HG02623 (cell line): ENCODE results near the gene SLPI.

Source experiments
- ATAC-seq: cut with Tn5 transposase; IDR thresholded peaks from one replicate; pipeline ENCODE4 v1.9.1; 2021; ENCODE audit warnings: moderate library complexity; ENCODE audit not compliant: unreplicated experiment

Gene SLPI, protein sequence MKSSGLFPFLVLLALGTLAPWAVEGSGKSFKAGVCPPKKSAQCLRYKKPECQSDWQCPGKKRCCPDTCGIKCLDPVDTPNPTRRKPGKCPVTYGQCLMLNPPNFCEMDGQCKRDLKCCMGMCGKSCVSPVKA

GRCh38 chr20:45254383-45255262 is at the start of gene SLPI:
Gene SLPI (minus strand): TSS chr20:45254564. CDS start chr20:45254543, 21 bp downstream.
- ATAC-seq, result no peak

DNA sequence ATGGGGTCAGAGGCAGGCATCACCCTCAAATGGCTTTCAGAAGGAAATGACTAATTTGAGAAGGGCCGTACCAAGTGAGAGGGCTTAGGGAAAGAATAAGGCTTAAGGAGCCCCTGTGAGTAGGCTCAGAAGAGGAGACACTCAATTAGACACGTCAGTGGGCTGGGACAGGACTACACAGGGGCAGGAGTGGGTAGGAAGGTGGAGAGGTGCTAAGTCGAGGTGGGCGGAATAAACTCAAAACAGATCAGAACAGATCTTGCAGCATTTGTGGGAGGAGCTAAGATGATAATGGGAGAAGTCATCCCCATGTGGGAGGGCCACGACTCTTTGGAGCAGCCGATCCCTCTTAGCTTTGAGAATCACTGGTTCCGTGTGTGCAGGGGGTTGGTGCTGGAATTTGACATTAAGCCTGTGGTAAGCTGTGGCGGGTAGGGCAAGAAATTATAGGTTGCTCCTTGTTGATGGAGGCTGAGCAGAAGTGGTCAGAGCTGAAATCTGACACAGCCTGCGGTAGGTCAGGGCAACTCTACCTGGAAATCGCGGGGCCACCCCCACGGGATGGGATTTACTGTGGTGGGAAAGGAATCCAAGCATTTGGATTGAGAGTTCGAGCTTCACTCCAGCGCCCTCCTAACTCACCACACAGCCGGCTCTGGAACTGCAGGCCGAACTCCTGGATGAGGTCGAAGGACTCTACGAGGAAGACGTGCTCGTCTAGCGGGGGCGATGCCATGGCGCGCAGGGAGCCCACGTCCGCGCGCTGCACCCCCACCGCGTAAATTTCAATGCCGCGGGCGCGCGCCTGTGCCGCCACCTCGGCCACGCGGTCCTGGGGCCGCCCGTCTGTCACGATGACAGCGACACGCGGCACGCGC is 49.5 kb upstream of the SLPI start:
- no peak for ATAC-seq

GRCh38 chr20:45301824-45302271 is 47.5 kb upstream of the SLPI start:
- ATAC-seq, result no peak

GRCh38 chr20:45300961-45301360 is 46.6 kb upstream of the SLPI start:
- no peak for ATAC-seq

DNA sequence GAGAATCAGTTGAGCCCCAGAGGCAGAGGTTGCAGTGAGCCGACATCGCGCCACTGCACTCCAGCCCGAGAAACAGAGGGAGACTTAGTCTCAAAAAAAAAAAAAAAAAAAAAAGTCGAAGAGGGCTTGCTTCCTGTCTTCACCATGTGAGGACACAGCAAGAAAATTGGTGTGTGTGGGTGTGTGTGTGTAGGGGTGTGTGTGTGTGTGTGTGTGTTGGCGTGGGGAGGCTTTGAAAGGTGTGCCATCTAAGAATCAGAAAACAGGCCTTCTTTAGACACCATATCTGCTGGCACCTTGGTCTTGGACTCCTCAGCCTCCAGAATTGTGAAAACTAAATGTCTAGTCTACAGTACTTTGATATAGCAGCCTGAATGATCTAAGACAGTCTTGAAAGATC is 45.4 kb upstream of the SLPI start:
- ATAC-seq, result no peak

DNA sequence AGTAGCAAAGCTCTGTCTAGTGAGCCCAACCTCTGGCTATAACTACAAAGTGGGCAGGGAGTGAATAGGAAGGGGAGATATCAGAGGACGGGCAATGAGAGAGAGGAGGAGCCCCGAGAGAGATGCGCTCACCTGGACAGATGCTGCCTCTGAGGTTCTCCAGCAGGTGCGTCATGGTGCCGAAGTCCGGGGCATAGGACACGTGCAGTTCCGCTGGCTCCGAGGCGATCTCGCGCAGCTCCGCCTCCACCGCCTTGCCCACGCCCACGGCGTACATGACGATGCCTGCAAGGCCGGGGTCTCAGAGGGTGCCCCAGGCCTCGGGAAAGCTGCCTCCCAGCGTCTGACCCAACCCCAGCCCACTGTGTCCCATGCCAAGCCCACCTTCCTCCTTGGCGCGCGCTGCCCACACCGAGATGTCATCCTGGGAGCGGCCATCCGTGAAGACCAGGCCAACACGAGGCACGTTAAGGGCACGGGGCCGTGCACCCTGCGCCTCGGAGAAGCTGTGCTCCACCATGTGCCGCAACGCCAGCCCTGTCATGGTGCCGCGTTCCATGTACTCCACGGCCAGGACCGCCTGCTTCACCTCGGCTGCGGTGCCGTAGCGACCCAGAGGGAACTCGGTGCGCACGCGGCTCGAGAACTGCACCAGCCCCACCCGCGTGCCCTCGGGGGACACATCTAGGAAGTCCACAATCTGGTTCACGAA is 43.6 kb upstream of the SLPI start:
- no peak for ATAC-seq

DNA sequence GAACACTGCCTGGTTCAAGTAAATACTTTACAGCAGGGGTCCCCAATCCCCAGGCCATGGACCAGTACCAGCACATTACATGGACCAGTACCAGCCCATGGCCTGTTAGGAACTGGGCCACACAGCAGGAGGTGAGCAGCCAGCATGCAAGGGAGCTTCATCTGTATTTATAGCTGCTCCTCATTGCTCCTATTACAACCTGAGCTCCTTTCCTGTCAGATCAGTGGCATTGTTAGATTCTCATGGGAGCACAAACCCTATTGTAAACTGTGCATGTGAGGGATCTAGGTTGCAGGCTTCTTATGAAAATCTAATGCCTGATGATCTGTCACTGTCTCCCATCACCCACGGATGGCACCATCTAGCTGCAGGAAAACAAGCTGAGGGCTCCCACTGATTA is 40.3 kb upstream of the SLPI start:
- ATAC-seq, result no peak

DNA sequence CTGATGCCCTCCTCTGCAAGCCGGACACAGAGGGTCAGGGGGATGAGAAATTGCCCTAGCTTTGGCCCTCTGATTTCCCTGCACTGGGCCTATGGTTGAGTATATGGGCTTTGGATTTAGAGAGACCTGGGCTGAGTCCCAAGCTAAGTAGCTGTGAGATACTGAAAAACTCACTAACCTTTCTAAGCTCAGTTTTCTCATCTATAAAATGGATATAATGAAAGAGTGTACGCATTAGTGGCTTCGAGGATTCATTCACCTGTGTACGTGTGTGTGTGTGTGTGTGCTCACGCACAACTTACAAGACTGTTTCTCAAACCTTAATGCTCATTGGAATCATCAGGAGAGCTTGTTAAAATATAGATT is 39.6 kb upstream of the SLPI start:
- ATAC-seq, result no peak

DNA sequence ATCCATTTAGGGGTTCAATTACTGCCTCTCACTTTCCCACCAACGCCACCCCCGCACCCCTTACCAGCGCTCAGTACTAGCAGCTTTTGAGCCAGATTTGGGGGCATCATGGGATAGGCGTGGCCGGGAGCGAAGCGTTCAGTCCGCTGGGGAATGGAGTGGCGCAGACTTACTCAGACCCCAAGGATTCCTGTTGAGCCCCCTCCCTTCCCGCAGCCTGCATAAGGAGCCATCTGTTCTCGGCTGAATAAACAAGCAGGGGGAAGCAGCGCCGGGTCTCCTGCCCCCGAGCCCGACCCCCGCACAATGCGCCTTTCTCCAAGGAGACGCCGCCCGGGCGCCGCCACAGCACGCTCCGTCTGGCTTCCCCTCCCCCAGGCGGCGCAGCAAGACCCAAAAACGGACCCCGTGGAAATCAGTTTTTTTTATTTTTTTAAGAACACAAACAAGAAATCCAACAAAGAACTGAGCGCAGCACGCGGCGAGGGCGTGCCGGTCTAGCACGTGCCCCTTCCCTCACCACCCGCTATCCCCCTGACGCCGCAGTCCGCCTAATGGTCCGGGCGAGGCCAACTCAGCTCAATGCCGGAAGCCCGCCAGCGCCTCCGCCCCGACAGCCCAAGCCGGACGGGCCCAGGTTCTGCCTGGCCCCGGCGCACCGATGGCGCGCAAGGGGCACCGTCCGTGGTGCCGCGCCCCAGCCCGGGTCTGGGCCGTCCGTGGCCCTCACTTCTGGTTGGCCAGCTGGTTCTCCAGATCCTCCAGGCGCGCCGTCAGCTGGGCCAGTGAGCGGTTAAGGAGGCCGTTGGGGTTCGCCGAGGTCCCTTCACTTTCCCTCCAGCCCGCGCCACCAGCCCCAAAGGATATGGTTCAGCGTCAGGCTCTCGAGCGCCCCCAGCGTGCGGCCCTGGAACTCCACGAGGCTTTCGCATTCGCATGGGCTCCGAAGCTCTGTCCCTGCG is 39.0 kb upstream of the SLPI start:
- ATAC-seq, result no peak

DNA sequence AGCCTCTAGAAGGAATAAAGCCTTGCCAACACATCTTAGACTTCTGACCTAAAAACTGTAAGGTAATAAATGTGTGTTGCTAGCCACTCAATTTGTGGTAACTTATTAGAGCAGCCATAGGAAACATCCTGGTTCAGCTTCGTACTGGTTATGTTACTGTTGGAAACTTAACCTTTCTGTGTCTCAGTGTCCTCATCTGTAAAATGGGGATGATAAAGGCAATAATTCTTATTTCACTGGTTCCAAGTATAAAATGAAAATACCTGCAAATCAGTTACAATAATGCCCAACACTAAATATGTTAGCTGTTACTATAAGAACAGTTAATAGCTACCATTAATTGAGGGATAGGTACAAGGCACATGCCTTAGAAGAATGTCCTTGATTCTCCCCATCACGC is 38.0 kb upstream of the SLPI start:
- no peak for ATAC-seq

DNA sequence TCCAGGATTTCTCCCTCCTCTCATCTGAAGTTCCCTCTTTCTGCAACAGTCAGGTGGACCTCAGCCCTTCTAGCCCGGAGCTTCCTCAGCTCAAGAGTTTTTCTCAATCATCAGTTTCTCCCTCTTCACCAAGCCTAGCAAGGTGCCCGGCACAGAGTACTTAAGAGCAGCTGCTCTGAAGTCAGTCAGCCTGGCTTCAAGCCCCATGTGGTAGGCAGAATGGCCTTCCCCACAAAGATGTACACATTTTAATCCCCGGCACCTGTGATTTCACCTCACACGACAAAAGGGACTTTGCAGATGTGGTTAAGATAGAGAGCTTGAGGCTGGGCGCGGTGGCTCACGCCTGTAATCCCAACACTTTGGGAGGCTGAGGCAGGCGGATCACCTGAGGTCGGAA is 37.2 kb upstream of the SLPI start:
- no peak for ATAC-seq

DNA sequence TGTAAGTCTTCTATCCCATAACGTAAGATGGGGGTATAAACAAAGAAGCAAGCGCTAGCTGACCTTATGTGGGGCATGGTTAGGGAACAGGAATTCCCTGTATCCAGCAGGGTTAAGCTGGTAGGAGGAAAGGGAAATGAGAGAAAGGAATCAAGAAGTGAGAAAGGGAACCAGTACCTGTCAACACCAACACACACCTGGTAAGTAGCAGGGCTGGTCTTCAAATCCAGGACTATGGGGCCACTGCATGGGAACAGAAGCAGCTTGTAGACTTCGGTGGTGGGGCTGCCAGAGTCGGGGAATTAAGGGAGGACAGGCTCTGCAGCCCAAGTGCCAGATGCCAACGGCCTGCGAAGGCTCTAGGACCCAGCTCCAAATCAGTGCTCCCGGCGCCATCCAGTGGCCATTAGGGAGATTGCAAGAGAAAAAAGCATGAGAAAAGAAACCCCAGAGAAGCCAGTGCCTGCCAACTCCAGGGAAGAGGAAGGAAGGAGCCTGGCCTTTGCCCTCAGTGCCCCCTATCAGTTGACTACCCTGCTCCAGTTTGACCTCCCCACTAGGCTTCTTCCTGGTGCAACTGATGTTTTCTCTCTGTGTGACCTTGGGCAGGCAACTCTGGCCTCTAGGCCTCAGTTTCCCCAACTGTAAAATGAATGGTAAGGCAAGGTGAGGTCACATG is 36.5 kb upstream of the SLPI start:
- no peak for ATAC-seq

DNA sequence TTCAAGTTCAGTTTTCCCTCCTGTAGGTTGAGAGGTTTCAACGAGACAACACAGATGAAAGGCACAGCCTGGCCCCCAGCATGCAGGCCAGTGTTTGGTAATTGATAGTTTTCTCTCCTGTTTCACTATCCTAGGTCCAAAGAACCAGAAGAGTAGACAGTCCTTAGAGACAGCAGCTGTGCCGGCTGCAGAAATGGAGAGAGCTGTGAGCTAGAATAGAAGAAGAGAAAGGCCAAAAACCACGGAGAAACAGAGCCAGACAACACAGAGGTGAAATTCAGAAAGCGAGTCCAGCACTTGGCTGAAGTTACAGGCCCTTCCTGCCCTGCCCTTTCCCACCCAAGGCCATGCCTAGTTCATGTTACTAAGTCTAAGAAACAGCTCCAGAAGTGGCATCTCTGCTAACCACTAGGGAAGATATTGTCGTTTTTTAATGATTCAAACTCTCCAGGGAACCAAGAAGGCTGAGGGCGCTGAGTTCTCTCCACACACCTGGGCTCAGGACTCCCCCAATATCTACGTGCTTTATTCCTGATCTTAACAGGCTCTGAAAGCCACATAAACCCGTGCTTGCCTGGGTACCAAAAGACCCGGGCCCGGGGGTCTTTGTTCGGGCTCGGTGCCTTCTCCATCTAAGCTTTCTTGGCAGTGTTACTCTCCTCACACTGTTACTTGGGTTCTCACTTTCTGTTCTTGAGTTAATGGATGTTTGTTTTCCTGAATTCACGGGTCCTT is 35.7 kb upstream of the SLPI start:
- ATAC-seq, result no peak

DNA sequence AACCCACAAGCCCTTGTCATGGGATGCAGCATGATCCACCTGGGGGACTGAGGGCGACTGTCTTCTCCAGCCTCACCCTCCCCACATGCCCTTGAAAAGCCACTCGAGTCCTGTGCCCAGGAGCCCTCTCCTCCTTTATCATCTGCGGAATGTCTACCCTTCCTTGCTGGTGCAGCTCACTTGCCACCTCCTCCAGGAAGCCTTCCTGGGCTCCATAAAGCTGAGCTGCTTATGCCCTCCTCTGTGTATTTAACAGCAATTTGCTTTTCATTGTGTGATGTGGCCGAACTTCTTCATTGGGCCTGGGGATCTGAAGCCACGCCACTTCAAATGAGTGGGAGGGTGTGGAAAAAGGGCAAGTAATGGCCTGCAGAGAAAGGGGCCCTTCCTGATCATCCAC is 34.5 kb upstream of the SLPI start:
- no peak for ATAC-seq

GRCh38 chr20:45288376-45288775 is 34.0 kb upstream of the SLPI start:
- no peak for ATAC-seq

DNA sequence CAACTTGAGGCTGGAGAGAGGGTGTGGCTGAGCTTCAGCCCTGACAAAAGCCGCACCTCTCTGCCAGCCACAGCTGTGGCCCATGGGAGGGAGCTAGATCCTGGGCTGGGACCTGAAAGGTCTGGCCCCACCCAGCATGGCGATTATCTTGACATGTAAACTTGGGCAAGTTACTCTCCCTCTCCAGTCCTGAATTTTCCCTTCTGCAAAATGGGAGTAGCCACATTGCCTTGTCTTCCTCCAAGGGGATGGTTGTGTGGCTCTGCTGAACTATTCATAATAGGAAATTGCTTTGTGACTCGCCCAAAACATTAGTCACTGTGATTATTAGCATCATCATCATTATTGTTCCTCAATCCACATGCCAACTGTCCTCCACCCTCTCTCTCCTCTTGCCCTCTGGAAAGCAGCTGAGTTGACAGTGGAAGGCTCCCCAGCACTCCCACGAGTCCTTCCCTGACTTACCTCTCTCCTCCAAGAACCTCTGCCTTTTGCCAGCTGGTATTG is 29.2 kb upstream of the SLPI start:
- no peak for ATAC-seq

- ATAC-seq, result no peak
Observed at GRCh38 chr20:45282700-45283550, 28.6 kb upstream of the SLPI start.

DNA sequence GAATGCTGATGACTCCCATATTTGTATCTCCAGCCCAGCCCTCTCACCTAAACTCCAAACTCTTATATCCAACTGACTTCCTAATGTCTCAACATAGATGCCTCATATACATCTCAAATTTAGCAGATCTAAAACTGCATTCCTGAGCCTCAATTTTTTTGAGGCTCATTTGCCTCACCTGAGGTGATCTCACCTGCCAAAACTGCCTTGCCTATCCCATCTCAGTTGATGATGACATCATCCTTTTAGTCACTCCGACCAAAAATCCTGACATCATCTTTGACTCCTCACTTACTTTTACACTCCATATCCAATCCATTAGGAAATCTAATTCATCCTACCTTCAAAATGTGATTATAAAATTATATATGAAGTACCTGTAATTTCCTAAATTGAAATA is 25.6 kb upstream of the SLPI start:
- ATAC-seq, result no peak
